HG02884 (cell line): ENCODE data around the gene MMP8.
A peak's percentile ranks its signal among the peaks of the same experiment; 100 is the strongest.

Source experiments
- ATAC-seq: cut with Tn5 transposase; IDR thresholded peaks from one replicate; pipeline ENCODE4 v1.9.1; 2021; ENCODE audit warnings: mild to moderate bottlenecking, moderate library complexity; ENCODE audit not compliant: unreplicated experiment

The MMP8 gene

GRCh38 chr11:102727890-102728289, 3.1 kb upstream of the MMP8 start:
- no peak for ATAC-seq

GRCh38 chr11:102722821-102723220, 1.9 kb downstream of the MMP8 start:
- ATAC-seq, result no peak

GRCh38 chr11:102719620-102720277, 5.0 kb downstream of the MMP8 start:
- no peak for ATAC-seq

GRCh38 chr11:102717280-102717679, 7.5 kb downstream of the MMP8 start:
- no peak for ATAC-seq

GRCh38 chr11:102716527-102716926, 8.2 kb downstream of the MMP8 start:
- ATAC-seq, result peak; percentile 65

- no peak for ATAC-seq
These were observed 12.6 kb downstream of the MMP8 start for GRCh38 chr11:102712137-102712536.

GRCh38 chr11:102709201-102709945, 15.4 kb downstream of the MMP8 start:
- no peak for ATAC-seq

- ATAC-seq, result no peak
These were observed 16.1 kb downstream of the MMP8 start for GRCh38 chr11:102708654-102709053.

- no peak for ATAC-seq
These were observed 19.1 kb downstream of the MMP8 start, which contains the start of gene MMP27 for GRCh38 chr11:102705626-102706025. MMP27 (minus strand) TSS chr11:102705769; CDS start chr11:102705714, 55 bp downstream.

- no peak for ATAC-seq
These were observed 19.9 kb downstream of the MMP8 start for GRCh38 chr11:102704841-102705240.

GRCh38 chr11:102703826-102704493, 20.8 kb downstream of the MMP8 start:
- ATAC-seq, result no peak

- ATAC-seq, result no peak
These were observed 29.6 kb downstream of the MMP8 start for GRCh38 chr11:102695201-102695600.

GRCh38 chr11:102685754-102686153, 39.0 kb downstream of the MMP8 start:
- ATAC-seq, result no peak

- no peak for ATAC-seq
These were observed 39.4 kb downstream of the MMP8 start for GRCh38 chr11:102685338-102685737.

GRCh38 chr11:102683277-102683676, 41.5 kb downstream of the MMP8 start:
- ATAC-seq, result no peak

- ATAC-seq, result no peak
These were observed 43.8 kb downstream of the MMP8 start for GRCh38 chr11:102680945-102681344.

GRCh38 chr11:102678022-102678421, 46.7 kb downstream of the MMP8 start:
- no peak for ATAC-seq

GRCh38 chr11:102676084-102676483, 48.7 kb downstream of the MMP8 start:
- no peak for ATAC-seq

- peak; percentile 49 for ATAC-seq
These were observed 55.1 kb downstream of the MMP8 start for GRCh38 chr11:102669664-102670063.

- peak; percentile 65 for ATAC-seq
These were observed 58.3 kb downstream of the MMP8 start for GRCh38 chr11:102666331-102666957.

GRCh38 chr11:102664001-102664752, 60.6 kb downstream of the MMP8 start:
- ATAC-seq, result peak; percentile 60
